Upper lobe of left lung (tissue), 4 donors: ENCODE measurements around the gene ANKRD62.

ENCODE experiments used
- CTCF ChIP-seq, 6 experiments: fragments of 450-650 bp in 4 of 6; fragments of 200-600 bp in 2 of 6; sonication (generic) in 2 of 6; IDR thresholded peaks; one replicate each; pipeline ENCODE4 v1.5.1; 2016 to 2019; ENCODE audit warnings: antibody characterized with exemption in 6 of 6
- EP300 ChIP-seq, 4 donors: sonication (generic); formaldehyde crosslinking; IDR thresholded peaks; one replicate each; pipeline ENCODE4 v1.5.1; 2017; ENCODE audit warnings: antibody characterized with exemption in 4 of 4, control low read depth in 2 of 4
- POLR2A ChIP-seq, 4 donors: fragments of 450-650 bp; IDR thresholded peaks; one replicate each; pipeline ENCODE4 v1.5.1; 2016 to 2017; ENCODE audit warnings: antibody characterized with exemption in 4 of 4, mild to moderate bottlenecking in 2 of 4

GRCh38 chr18:12092398-12093229 lies 1.0 kb upstream of the ANKRD62 start:
- TF ChIP-seq CTCF (IDR thresholded peaks at IDR 0.05) (peak in 1 of 6 experiments; percentile 29), EP300 (IDR thresholded peaks at IDR 0.05) (no peak), POLR2A (IDR thresholded peaks at IDR 0.05) (no peak)
